ENCODE results near the gene TBC1D25. TPM values are rescaled to one million over a fixed set of nuclear protein-coding genes. Genes with fewer than 3 reads are reported as not detected.
A peak's percentile ranks its signal among the peaks of the same experiment; 100 is the strongest.

The TBC1D25 gene
- total RNA-seq, 2 donors from 2014 or later = 11.4 to 13.6 TPM

DNA sequence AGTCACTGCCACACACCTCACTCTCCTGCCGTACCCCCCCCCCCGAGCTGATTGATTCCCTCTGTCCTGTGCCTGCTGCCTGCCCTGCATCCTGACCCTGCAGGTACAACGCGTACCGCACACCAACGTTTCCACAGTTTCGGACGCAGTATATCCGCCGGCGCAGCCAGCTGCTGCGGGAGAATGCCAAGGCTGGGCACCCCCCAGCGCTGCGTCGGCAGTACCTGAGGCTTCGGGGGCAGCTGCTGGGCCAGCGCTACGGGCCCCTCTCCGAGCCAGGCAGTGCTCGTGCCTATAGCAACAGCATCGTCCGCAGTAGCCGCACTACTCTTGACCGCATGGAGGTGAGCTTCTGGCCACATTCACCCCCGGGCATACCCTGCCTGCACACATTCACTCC, 59.1 kb downstream of the TBC1D25 start:
- Histone ChIP-seq H3K27ac (peak overlapping the region in 1 of 2 donors; percentile 96), H3K36me3 (peaks cover 23% of the 10 kb centered on the region), H3K9me3 (no peaks in the 10 kb centered on the region), H3K4me3 (peak overlapping the region; percentile 87), H3K4me1 (ENCODE audit: control insufficient read depth in 1 of 2, low read depth in 2 of 2) (peaks cover 5 to 7% of the 10 kb centered on the region in 2 donors), H3K27me3 (replicated peaks; ENCODE audit: insufficient read depth) (no peaks in the 10 kb centered on the region)
- TF ChIP-seq, protein P1, sequence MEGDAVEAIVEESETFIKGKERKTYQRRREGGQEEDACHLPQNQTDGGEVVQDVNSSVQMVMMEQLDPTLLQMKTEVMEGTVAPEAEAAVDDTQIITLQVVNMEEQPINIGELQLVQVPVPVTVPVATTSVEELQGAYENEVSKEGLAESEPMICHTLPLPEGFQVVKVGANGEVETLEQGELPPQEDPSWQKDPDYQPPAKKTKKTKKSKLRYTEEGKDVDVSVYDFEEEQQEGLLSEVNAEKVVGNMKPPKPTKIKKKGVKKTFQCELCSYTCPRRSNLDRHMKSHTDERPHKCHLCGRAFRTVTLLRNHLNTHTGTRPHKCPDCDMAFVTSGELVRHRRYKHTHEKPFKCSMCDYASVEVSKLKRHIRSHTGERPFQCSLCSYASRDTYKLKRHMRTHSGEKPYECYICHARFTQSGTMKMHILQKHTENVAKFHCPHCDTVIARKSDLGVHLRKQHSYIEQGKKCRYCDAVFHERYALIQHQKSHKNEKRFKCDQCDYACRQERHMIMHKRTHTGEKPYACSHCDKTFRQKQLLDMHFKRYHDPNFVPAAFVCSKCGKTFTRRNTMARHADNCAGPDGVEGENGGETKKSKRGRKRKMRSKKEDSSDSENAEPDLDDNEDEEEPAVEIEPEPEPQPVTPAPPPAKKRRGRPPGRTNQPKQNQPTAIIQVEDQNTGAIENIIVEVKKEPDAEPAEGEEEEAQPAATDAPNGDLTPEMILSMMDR (IDR thresholded peaks at IDR 0.05) = no peak
- ATAC-seq (ENCODE audit: insufficient number of reproducible peaks, low FRiP score, low read depth) = no peak
- no peak for DNase-seq (ENCODE audit: low spot score)

DNA sequence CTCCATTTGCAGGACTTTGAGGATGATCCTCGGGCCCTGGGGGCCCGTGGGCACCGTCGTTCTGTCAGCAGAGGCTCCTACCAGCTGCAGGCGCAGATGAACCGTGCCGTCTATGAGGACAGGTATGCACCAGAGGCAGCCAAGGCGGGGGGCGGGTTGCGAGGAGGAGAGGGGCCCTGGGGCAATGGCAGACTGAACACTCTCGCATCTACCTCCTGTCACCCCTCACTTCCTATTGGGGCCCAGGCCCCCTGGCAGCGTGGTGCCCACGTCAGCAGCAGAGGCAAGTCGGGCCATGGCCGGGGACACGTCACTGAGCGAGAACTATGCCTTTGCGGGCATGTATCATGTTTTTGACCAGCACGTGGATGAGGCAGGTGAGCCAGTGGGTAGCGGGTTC, 59.8 kb downstream of the TBC1D25 start:
- Histone ChIP-seq H3K27ac (no peak overlapping the region), H3K36me3 (peaks cover 30% of the 10 kb centered on the region)

DNA sequence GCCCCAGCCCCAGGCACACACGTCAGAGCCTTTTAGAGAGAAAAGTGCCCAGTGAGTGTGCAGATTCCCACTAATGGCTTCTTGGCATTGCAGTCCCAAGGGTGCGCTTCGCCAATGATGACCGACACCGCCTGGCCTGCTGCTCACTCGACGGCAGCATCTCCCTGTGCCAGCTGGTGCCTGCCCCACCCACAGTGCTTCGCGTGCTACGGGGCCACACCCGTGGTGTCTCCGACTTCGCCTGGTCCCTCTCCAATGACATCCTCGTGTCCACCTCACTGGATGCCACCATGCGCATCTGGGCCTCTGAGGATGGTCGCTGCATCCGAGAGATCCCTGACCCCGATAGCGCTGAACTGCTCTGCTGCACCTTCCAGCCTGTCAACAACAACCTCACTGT, 60.7 kb downstream of the TBC1D25 start:
- H3K27ac ChIP-seq = no peak overlapping the region
- H3K9me3 ChIP-seq = no peaks in the 10 kb centered on the region
- TF ChIP-seq, protein P1 (IDR thresholded peaks at IDR 0.05) = no peak
- H3K27me3 ChIP-seq (replicated peaks; ENCODE audit: insufficient read depth) = no peaks in the 10 kb centered on the region
- peaks cover 5 to 7% of the 10 kb centered on the region in 2 donors for H3K4me1 ChIP-seq (ENCODE audit: control insufficient read depth in 1 of 2, low read depth in 2 of 2)
- no peak overlapping the region for H3K4me3 ChIP-seq
- DNase-seq (ENCODE audit: low spot score) = no peak
- peaks cover 36% of the 10 kb centered on the region for H3K36me3 ChIP-seq
- no peak for ATAC-seq (ENCODE audit: insufficient number of reproducible peaks, low FRiP score, low read depth)

More for the DNA sequence above, 59.8 kb downstream of the TBC1D25 start:
- no peak overlapping the region for H3K4me3 ChIP-seq
- peaks cover 5 to 7% of the 10 kb centered on the region in 2 donors for H3K4me1 ChIP-seq (ENCODE audit: control insufficient read depth in 1 of 2, low read depth in 2 of 2)
- H3K27me3 ChIP-seq (replicated peaks; ENCODE audit: insufficient read depth) = no peaks in the 10 kb centered on the region
- DNase-seq (ENCODE audit: low spot score) (no peak), ATAC-seq (ENCODE audit: insufficient number of reproducible peaks, low FRiP score, low read depth) (no peak)
- TF ChIP-seq, protein P1 (IDR thresholded peaks at IDR 0.05) = no peak
- H3K9me3 ChIP-seq = no peaks in the 10 kb centered on the region

DNA sequence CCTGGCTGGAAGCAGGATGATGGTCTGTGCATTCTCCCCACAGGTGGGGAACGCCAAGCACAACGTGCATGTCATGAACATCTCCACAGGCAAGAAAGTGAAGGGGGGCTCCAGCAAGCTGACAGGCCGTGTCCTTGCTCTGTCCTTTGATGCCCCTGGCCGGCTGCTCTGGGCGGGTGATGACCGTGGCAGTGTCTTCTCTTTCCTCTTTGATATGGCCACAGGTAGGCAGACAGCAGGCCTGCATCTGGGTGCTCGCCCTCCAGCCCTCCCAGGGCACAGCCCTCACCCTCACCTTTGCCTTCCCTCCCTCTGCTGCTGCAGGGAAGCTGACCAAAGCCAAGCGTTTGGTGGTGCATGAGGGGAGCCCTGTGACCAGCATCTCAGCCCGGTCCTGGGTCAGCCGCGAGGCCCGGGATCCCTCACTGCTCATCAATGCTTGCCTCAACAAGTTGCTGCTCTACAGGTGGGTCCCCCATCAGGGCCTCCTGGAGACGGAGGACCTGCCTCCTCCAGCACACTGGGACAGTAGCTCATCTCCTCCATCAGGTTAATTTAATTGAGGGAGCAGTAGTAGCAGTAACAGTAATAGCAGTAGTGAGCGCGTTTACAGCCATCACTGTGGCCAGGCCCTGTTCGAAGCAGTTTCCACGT, 62.4 kb downstream of the TBC1D25 start:
- H3K4me1 ChIP-seq (ENCODE audit: control insufficient read depth in 1 of 2, low read depth in 2 of 2) = peaks cover 5 to 7% of the 10 kb centered on the region in 2 donors
- no peaks in the 10 kb centered on the region for H3K9me3 ChIP-seq
- H3K27ac ChIP-seq = no peak overlapping the region
- TF ChIP-seq, protein P1 (IDR thresholded peaks at IDR 0.05) = no peak
- DNase-seq (ENCODE audit: low spot score) = no peak
- H3K27me3 ChIP-seq (replicated peaks; ENCODE audit: insufficient read depth) = no peaks in the 10 kb centered on the region
- no peak overlapping the region for H3K4me3 ChIP-seq
- no peak for ATAC-seq (ENCODE audit: insufficient number of reproducible peaks, low FRiP score, low read depth)
- peaks cover 36% of the 10 kb centered on the region for H3K36me3 ChIP-seq

DNA sequence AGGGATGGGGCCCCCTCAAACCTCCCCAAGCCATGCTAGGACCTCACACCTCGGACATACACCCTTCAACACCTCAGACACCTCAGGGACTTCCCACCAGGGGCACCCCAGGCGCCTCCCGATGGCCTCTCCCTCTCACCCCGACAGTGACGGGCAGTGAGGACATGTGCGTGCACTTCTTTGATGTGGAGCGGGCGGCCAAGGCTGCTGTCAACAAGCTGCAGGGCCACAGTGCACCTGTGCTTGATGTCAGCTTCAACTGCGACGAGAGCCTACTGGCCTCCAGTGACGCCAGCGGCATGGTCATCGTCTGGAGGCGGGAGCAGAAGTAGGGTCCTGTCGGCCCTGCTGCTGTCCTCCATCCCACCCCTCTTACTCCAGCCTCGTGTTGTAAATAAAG, 65.2 kb downstream of the TBC1D25 start:
- no peak for DNase-seq (ENCODE audit: low spot score)
- TF ChIP-seq, protein P1 (IDR thresholded peaks at IDR 0.05) = no peak
- no peak for ATAC-seq (ENCODE audit: insufficient number of reproducible peaks, low FRiP score, low read depth)
- Histone ChIP-seq H3K27me3 (replicated peaks; ENCODE audit: insufficient read depth) (no peaks in the 10 kb centered on the region), H3K4me3 (no peak overlapping the region), H3K36me3 (peaks cover 28% of the 10 kb centered on the region), H3K27ac (no peak overlapping the region), H3K4me1 (ENCODE audit: control insufficient read depth in 1 of 2, low read depth in 2 of 2) (no peaks in the 10 kb centered on the region), H3K9me3 (no peaks in the 10 kb centered on the region)

All from thoracic aorta (tissue), 2 donors.